GM18511 (cell line): ENCODE data around the gene KYNU.
"Not testable (repeated sequence)": the region's sequence is repeated elsewhere in the genome, so short reads cannot be mapped to it uniquely, and the experiment has no call there.

Source experiments
- ATAC-seq: cut with Tn5 transposase; IDR thresholded peaks from one replicate; pipeline ENCODE4 v1.9.1; 2021; ENCODE audit warnings: mild to moderate bottlenecking, moderate library complexity; ENCODE audit not compliant: unreplicated experiment

The KYNU gene

GRCh38 chr2:142870526-142870925, 6.9 kb upstream of the KYNU start:
- no peak for ATAC-seq

GRCh38 chr2:142871396-142871795, 6.1 kb upstream of the KYNU start:
- ATAC-seq, result no peak

GRCh38 chr2:142872882-142873724, 4.4 kb upstream of the KYNU start:
- no peak for ATAC-seq

GRCh38 chr2:142873831-142874287, 3.6 kb upstream of the KYNU start:
- ATAC-seq, result peak; percentile 28

GRCh38 chr2:142874293-142874814, 3.1 kb upstream of the KYNU start:
- ATAC-seq, result no peak

- no peak for ATAC-seq
Observed at GRCh38 chr2:142875010-142875409, 2.5 kb upstream of the KYNU start.

- no peak for ATAC-seq
Observed at GRCh38 chr2:142875652-142876051, 1.8 kb upstream of the KYNU start.

- no peak for ATAC-seq
Observed at GRCh38 chr2:142876423-142876822, 1.0 kb upstream of the KYNU start.

GRCh38 chr2:142878031-142878678, 691 bp downstream of the KYNU start:
- ATAC-seq, result peak; percentile 44

GRCh38 chr2:142879151-142879550, 1.7 kb downstream of the KYNU start:
- no peak for ATAC-seq

GRCh38 chr2:142880279-142880678, 2.8 kb downstream of the KYNU start:
- no peak for ATAC-seq

- ATAC-seq, result no peak
Observed at GRCh38 chr2:142881619-142882018, 4.2 kb downstream of the KYNU start.

GRCh38 chr2:142882500-142882899, 5.0 kb downstream of the KYNU start:
- not testable (repeated sequence) for ATAC-seq

GRCh38 chr2:142883526-142883925, 6.1 kb downstream of the KYNU start:
- ATAC-seq, result peak; percentile 36

GRCh38 chr2:142885543-142885942, 8.1 kb downstream of the KYNU start:
- no peak for ATAC-seq

- peak; percentile 98 for ATAC-seq
Observed at GRCh38 chr2:142892715-142893114, 15.3 kb downstream of the KYNU start.

GRCh38 chr2:142893241-142893640, 15.8 kb downstream of the KYNU start:
- peak; percentile 0 for ATAC-seq

GRCh38 chr2:142897807-142898206, 20.3 kb downstream of the KYNU start:
- ATAC-seq, result no peak

- not testable (repeated sequence) for ATAC-seq
Observed at GRCh38 chr2:142900327-142900726, 22.9 kb downstream of the KYNU start.

- ATAC-seq, result no peak
Observed at GRCh38 chr2:142901780-142902179, 24.3 kb downstream of the KYNU start.

- not testable (repeated sequence) for ATAC-seq
Observed at GRCh38 chr2:142903726-142904125, 26.3 kb downstream of the KYNU start.

- ATAC-seq, result no peak
Observed at GRCh38 chr2:142907653-142908052, 30.2 kb downstream of the KYNU start.
